ENCODE measurements around the gene EML4.
"Not testable (repeated sequence)": the region's sequence is repeated elsewhere in the genome, so short reads cannot be mapped to it uniquely, and the experiment has no call there.

Gene EML4

GRCh38 chr2:42261518-42262195 lies 92.5 kb downstream of the EML4 start:
- no peak for DNase-seq (ENCODE audit: low read depth)

GRCh38 chr2:42266236-42266635 lies 97.1 kb downstream of the EML4 start:
- DNase-seq (ENCODE audit: low read depth), result no peak

- DNase-seq (ENCODE audit: low read depth), result no peak
These were observed 98.4 kb downstream of the EML4 start for GRCh38 chr2:42267530-42267929.

GRCh38 chr2:42268528-42269151 lies 99.5 kb downstream of the EML4 start:
- no peak for DNase-seq (ENCODE audit: low read depth)

- no peak for DNase-seq (ENCODE audit: low read depth)
These were observed 101.6 kb downstream of the EML4 start for GRCh38 chr2:42270757-42271156.

- not testable (repeated sequence) for DNase-seq (ENCODE audit: low read depth)
These were observed 102.1 kb downstream of the EML4 start for GRCh38 chr2:42271246-42271645.

- no peak for DNase-seq (ENCODE audit: low read depth)
These were observed 105.7 kb downstream of the EML4 start for GRCh38 chr2:42274863-42275262.

- DNase-seq (ENCODE audit: low read depth), result no peak
These were observed 112.4 kb downstream of the EML4 start for GRCh38 chr2:42281416-42282081.

GRCh38 chr2:42284019-42284418 lies 114.9 kb downstream of the EML4 start:
- no peak for DNase-seq (ENCODE audit: low read depth)

GRCh38 chr2:42286268-42286946 lies 117.3 kb downstream of the EML4 start:
- DNase-seq (ENCODE audit: low read depth), result no peak

- DNase-seq (ENCODE audit: low read depth), result no peak
These were observed 119.7 kb downstream of the EML4 start for GRCh38 chr2:42288811-42289210.

- DNase-seq (ENCODE audit: low read depth), result no peak
These were observed 120.1 kb downstream of the EML4 start for GRCh38 chr2:42289222-42289621.

- no peak for DNase-seq (ENCODE audit: low read depth)
These were observed 120.9 kb downstream of the EML4 start for GRCh38 chr2:42290005-42290404.

GRCh38 chr2:42293019-42293418 lies 123.9 kb downstream of the EML4 start:
- no peak for DNase-seq (ENCODE audit: low read depth)

GRCh38 chr2:42296226-42296625 lies 127.1 kb downstream of the EML4 start:
- DNase-seq (ENCODE audit: low read depth), result no peak

GRCh38 chr2:42297322-42297936 lies 128.3 kb downstream of the EML4 start:
- DNase-seq (ENCODE audit: low read depth), result no peak

GRCh38 chr2:42298132-42298531 lies 129.0 kb downstream of the EML4 start:
- no peak for DNase-seq (ENCODE audit: low read depth)

- no peak for DNase-seq (ENCODE audit: low read depth)
These were observed 130.0 kb downstream of the EML4 start for GRCh38 chr2:42298996-42299754.

GRCh38 chr2:42300527-42300926 lies 131.4 kb downstream of the EML4 start:
- no peak for DNase-seq (ENCODE audit: low read depth)

- no peak for DNase-seq (ENCODE audit: low read depth)
These were observed 134.1 kb downstream of the EML4 start for GRCh38 chr2:42303252-42303651.

- DNase-seq (ENCODE audit: low read depth), result no peak
These were observed 135.0 kb downstream of the EML4 start for GRCh38 chr2:42304059-42304713.

All from activated T-cell treated with anti-CD3 and anti-CD28 coated beads for 1 hour (primary cell).